SU-DHL-6 (cell line): ENCODE results near the gene CEP192.

ENCODE experiments used
- CTCF ChIP-seq: fragments of 200-600 bp; sonication (generic); IDR thresholded peaks from one replicate; pipeline ENCODE4 v1.5.1; 2017; ENCODE audit warnings: antibody characterized with exemption, mild to moderate bottlenecking, low read length, moderate library complexity; ENCODE audit not compliant: insufficient read depth, poor library complexity, severe bottlenecking
- EZH2phosphoT487 ChIP-seq: fragments of 200-600 bp; sonication (generic), shearing (Covaris generic); conservative IDR thresholded peaks from 2 replicates; pipeline ENCODE4 v1.6.1; 2018; ENCODE audit warnings: mild to moderate bottlenecking, antibody characterized with exemption, low read length, moderate library complexity, mixed read lengths

- TF ChIP-seq CTCF: no peak
- no peak for TF ChIP-seq EZH2phosphoT487
These were observed 60.8 kb downstream of the CEP192 start for GRCh38 chr18:13051950-13052349.
